NT2/D1 (cell line): ENCODE measurements around the gene WASF2.

Source experiments
- SUZ12 ChIP-seq: IDR thresholded peaks from 2 replicates; pipeline ENCODE4 v1.6.1; 2011; ENCODE audit not compliant: insufficient read length, insufficient read depth; ENCODE audit errors: extremely low read depth
- YY1 ChIP-seq: IDR thresholded peaks from 2 replicates; pipeline ENCODE4 v1.6.1; 2011; ENCODE audit not compliant: insufficient read length, insufficient read depth
- ZNF274 ChIP-seq: IDR thresholded peaks from 2 replicates; pipeline ENCODE4 v1.6.1; 2011; ENCODE audit warnings: mild to moderate bottlenecking, low read depth, low read length

DNA sequence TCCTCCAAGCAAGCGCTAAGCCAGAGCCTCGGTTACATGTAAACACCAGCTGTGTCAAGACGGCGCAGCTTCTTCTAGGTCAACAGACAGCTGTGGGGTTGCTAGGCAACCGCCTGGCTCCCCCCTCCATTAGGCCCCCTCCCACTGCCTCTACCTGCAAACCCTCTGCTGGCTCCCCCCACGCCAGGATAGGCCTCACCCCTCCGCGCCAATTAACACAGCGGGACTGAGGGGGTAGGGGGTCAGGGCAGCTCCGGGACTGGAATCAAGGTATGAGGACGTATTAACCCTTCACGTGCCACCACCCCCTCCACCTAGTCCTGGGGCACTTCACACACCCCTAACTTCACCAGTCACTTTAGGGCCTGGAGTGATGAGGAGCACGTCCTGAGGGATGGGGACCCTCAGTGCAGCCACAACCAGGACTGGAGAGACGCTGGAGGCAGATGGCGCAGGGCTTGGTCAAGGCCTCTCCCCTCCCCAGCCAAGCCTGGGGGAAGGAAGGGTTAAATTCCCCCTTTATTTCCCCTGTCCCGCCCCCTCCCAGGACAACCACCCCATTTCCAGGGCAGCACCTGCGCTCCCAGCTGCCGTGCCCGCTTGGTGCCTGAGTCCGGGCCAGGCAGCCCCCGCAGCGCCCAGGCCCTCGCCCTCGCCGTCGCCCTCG lies 37.4 kb upstream of the WASF2 start:
- TF ChIP-seq SUZ12 (no peak), ZNF274 (no peak), YY1 (no peak)
